Neural progenitor cell (in vitro differentiated cells): ENCODE results near the gene RRP8. TPM values are rescaled to one million over a fixed set of nuclear protein-coding genes. Genes with fewer than 3 reads are reported as not detected.

Source experiments
- DNase-seq: peaks from one replicate; pipeline ENCODE4 v3.0.0-alpha.2; 2016; ENCODE audit warnings: low spot score
- H2AFZ ChIP-seq: fragments of 200-600 bp; sonication (generic); replicated peaks from 2 replicates; pipeline ENCODE4 v1.6.1; 2016; ENCODE audit warnings: antibody characterized with exemption
- H3F3A ChIP-seq: fragments of 200-600 bp; sonication (generic); 2 replicates; pipeline ENCODE4 v1.6.1; 2016; ENCODE audit warnings: antibody characterized with exemption, low read depth
- H3K27ac ChIP-seq: fragments of 200-600 bp; sonication (generic); 2 replicates; pipeline ENCODE4 v1.5.1; 2016; ENCODE audit warnings: mild to moderate bottlenecking
- H3K27me3 ChIP-seq: fragments of 200-600 bp; sonication (generic); 2 replicates; pipeline ENCODE4 v1.6.1; 2016; ENCODE audit warnings: mild to moderate bottlenecking, moderate library complexity
- H3K36me3 ChIP-seq: fragments of 200-600 bp; sonication (generic); 2 replicates; pipeline ENCODE4 v1.5.1; 2016
- H3K4me1 ChIP-seq: fragments of 200-600 bp; sonication (generic); 2 replicates; pipeline ENCODE4 v1.6.1; 2016; ENCODE audit warnings: mixed run types
- H3K4me2 ChIP-seq: fragments of 200-600 bp; sonication (generic); 2 replicates; pipeline ENCODE4 v1.6.1; 2016
- H3K4me3 ChIP-seq: fragments of 200-600 bp; sonication (generic); 2 replicates; pipeline ENCODE4 v1.5.1; 2016
- H3K79me2 ChIP-seq: fragments of 200-600 bp; sonication (generic); 2 replicates; pipeline ENCODE4 v1.6.1; 2016; ENCODE audit warnings: low read depth
- H3K9ac ChIP-seq: fragments of 200-600 bp; sonication (generic); 2 replicates; pipeline ENCODE4 v1.6.1; 2016
- H3K9me3 ChIP-seq: fragments of 200-600 bp; sonication (generic); 2 replicates; pipeline ENCODE4 v1.5.1; 2016; ENCODE audit warnings: low read depth
- H4K20me1 ChIP-seq: fragments of 200-600 bp; sonication (generic); 2 replicates; pipeline ENCODE4 v1.6.1; 2016; ENCODE audit warnings: low read depth
- H3K27ac Mint-ChIP-seq: 3 replicates; pipeline ENCODE4 v1.8.0; 2021; ENCODE audit warnings: mixed read lengths
- H3K27me3 Mint-ChIP-seq: 2 replicates; pipeline ENCODE4 v1.8.0; 2022; ENCODE audit warnings: low read depth, mild to moderate bottlenecking, inconsistent platforms, moderate library complexity, mixed read lengths; ENCODE audit not compliant: insufficient read depth
- H3K36me3 Mint-ChIP-seq: 3 replicates; pipeline ENCODE4 v1.8.0; 2021; ENCODE audit warnings: mixed read lengths
- H3K4me1 Mint-ChIP-seq: 3 replicates; pipeline ENCODE4 v1.8.0; 2021; ENCODE audit warnings: mixed read lengths
- H3K4me3 Mint-ChIP-seq: 3 replicates; pipeline ENCODE4 v1.8.0; 2021; ENCODE audit warnings: mild to moderate bottlenecking, moderate library complexity, mixed read lengths
- H3K9me3 Mint-ChIP-seq: 3 replicates; pipeline ENCODE4 v1.8.0; 2020; ENCODE audit warnings: mixed read lengths
- EZH2 ChIP-seq: fragments of 200-600 bp; sonication (generic); IDR thresholded peaks from 2 replicates; pipeline ENCODE4 v1.6.1; 2017; ENCODE audit warnings: antibody characterized with exemption, mild to moderate bottlenecking, moderate library complexity
- EZH2phosphoT487 ChIP-seq: fragments of 200-600 bp; sonication (generic); IDR thresholded peaks from 2 replicates; pipeline ENCODE4 v1.6.1; 2017; ENCODE audit warnings: antibody characterized with exemption
- total RNA-seq: library from RNA; depleted of rRNA; stranded (reverse); fragments of >200 nt; gene quantifications from 2 replicates; pipeline ENCODE4 v1.2.3, GENCODE V29; 2015; ENCODE audit warnings: low replicate concordance
- TF ChIP-seq, protein P1 (sequence below): fragments of 200-600 bp; sonication (generic); IDR thresholded peaks from 2 replicates; pipeline ENCODE4 v1.5.1; 2017; ENCODE audit warnings: antibody characterized with exemption, mild to moderate bottlenecking

Gene RRP8
- total RNA-seq, 1 donor from 2014 or later = 16.0 TPM

DNA sequence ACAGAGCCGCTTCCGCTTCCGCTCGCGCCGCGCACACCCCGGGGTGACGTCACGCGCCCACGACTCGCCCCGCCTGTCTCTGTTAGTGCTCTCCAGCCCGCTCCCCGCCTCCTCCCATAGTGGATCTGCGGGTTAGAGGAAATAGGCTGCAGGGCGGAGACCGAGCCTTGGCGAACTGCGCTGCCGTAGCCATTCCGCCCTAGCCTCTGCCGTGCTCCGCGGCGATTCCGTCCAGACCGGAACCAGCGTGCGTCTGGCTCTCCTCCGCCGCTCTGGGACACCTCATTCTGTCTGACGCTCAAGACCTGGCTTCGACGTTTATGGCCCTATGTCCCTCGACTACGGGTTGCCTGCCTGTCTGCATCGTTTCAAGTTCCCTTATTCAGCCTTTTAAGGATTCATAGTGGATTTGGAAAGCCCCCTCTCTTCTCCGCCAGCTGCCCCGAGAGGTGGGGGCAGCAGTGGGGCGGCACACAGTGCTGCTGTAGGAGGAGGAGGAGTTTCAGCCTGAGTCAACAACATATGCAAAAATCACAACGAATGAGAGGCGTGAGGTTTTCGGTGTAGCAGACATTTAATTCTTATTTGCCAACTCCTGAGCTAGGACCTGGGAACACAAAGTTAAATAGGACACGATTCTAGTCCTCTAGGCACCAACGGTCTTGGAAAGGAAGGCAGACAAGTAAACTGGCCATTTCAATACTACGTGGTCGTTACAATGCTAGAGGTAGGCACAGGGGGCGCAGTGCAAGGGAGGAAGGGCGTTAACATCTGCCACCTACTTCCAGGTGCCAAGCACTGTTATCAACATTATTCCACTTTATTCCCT lies 9.0 kb upstream of the RRP8 start, which contains the start of gene TAF10:
Gene TAF10, minus strand, starts transcription at position 4 of the 829 bp plus-strand sequence. CDS start 27 bp downstream, outside the sequence.
- peak within 1 kb of the TSS; percentile 100 for H3K4me2 ChIP-seq
- H3K4me3 ChIP-seq = peak within 1 kb of the TSS; percentile 85
- peaks cover 16% of the 10 kb centered on the region for H3K4me1 Mint-ChIP-seq
- H3K27ac ChIP-seq = peak within 1 kb of the TSS; percentile 98
- peaks cover 2% of the 10 kb centered on the region for H3K36me3 ChIP-seq
- DNase-seq = peak; percentile 97
- no peaks in the 10 kb centered on the region for H3K9me3 ChIP-seq
- peaks cover 32% of the 10 kb centered on the region for H3K36me3 Mint-ChIP-seq
- peak within 1 kb of the TSS; percentile 88 for H3K4me3 Mint-ChIP-seq
- H3K9me3 Mint-ChIP-seq = no peaks in the 10 kb centered on the region
- peak within 1 kb of the TSS; percentile 23 for H2AFZ ChIP-seq
- H3K27me3 Mint-ChIP-seq = peaks cover 9% of the 10 kb centered on the region
- peaks cover 32% of the 10 kb centered on the region for H3F3A ChIP-seq
- peaks cover 28% of the 10 kb centered on the region for H3K79me2 ChIP-seq
- H3K9ac ChIP-seq = peak within 1 kb of the TSS; percentile 81
- no peaks in the 10 kb centered on the region for H3K27me3 ChIP-seq
- TF ChIP-seq, protein P1, sequence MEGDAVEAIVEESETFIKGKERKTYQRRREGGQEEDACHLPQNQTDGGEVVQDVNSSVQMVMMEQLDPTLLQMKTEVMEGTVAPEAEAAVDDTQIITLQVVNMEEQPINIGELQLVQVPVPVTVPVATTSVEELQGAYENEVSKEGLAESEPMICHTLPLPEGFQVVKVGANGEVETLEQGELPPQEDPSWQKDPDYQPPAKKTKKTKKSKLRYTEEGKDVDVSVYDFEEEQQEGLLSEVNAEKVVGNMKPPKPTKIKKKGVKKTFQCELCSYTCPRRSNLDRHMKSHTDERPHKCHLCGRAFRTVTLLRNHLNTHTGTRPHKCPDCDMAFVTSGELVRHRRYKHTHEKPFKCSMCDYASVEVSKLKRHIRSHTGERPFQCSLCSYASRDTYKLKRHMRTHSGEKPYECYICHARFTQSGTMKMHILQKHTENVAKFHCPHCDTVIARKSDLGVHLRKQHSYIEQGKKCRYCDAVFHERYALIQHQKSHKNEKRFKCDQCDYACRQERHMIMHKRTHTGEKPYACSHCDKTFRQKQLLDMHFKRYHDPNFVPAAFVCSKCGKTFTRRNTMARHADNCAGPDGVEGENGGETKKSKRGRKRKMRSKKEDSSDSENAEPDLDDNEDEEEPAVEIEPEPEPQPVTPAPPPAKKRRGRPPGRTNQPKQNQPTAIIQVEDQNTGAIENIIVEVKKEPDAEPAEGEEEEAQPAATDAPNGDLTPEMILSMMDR = peak; percentile 67
- TF ChIP-seq EZH2phosphoT487 (no peak), EZH2 (no peak)
- peak within 1 kb of the TSS; percentile 95 for H3K27ac Mint-ChIP-seq
- H3K4me1 ChIP-seq = peaks cover 7% of the 10 kb centered on the region
- peaks cover 7% of the 10 kb centered on the region for H4K20me1 ChIP-seq

GRCh38 chr11:6611963-6612212 lies 8.5 kb upstream of the RRP8 start:
- H3K79me2 ChIP-seq = peaks cover 30% of the 10 kb centered on the region
- H3K9me3 Mint-ChIP-seq = no peaks in the 10 kb centered on the region
- H3K4me2 ChIP-seq = peak overlapping the region; percentile 77
- TF ChIP-seq EZH2 (no peak), EZH2phosphoT487 (no peak)
- TF ChIP-seq, protein P1 = no peak
- no peak overlapping the region for H3K27ac Mint-ChIP-seq
- no peaks in the 10 kb centered on the region for H3K9me3 ChIP-seq
- peaks cover 20% of the 10 kb centered on the region for H3K4me1 Mint-ChIP-seq
- H3K4me1 ChIP-seq = peaks cover 11% of the 10 kb centered on the region
- no peak overlapping the region for H2AFZ ChIP-seq
- peaks cover 36% of the 10 kb centered on the region for H3F3A ChIP-seq
- H3K4me3 ChIP-seq = peak overlapping the region; percentile 85
- H3K9ac ChIP-seq = peak overlapping the region; percentile 70
- H3K27ac ChIP-seq = peak overlapping the region; percentile 3
- peaks cover 7% of the 10 kb centered on the region for H4K20me1 ChIP-seq
- H3K27me3 Mint-ChIP-seq = peaks cover 9% of the 10 kb centered on the region
- no peak for DNase-seq
- peaks cover 34% of the 10 kb centered on the region for H3K36me3 Mint-ChIP-seq
- peak overlapping the region; percentile 88 for H3K4me3 Mint-ChIP-seq
- peaks cover 4% of the 10 kb centered on the region for H3K36me3 ChIP-seq
- H3K27me3 ChIP-seq = no peaks in the 10 kb centered on the region

DNA sequence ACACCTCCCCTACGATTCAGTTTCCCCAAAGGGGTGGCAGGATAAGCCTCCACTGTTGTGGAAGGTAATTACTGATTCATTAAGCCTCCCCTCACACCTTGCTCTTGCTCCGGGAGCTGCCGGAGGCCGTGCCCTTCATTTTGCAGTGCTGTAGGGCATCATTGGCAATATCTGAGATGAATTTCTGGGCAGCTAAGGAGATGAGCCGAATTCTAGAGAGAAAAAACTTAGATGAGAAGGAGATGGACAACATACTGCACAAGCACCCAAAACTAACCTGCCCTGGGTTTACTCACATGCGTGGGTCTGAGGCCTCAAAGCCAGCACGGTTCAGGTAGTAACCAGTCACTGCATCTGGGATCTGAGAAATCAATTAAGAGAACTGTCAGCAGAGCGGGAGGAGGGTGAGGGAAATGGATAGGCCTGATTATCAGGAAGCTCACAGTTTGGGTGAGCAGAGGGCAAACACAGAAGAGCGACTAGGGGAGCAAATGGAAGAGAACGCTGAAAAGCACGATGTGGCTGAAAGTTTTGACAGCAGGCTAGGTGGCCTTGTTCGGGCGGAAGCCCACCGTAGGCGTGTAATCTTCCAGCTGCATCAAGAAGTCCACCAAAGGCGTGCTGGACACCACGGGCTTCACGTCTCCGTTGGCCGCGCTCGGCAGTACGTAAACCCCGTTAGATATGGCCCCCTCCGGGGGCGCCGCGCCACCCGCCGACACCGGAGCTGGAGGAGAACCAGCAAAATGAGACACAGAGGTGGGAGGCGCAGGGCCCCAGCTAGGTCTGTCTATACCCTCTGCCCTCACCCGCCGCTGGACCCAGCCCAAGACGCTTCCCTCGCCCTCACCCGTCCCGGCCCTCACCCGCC lies 7.9 kb upstream of the RRP8 start:
- H3K4me3 ChIP-seq = peak overlapping the region; percentile 85
- peaks cover 4% of the 10 kb centered on the region for H3K36me3 ChIP-seq
- Mint-ChIP-seq H3K27ac (peak overlapping the region; percentile 95), H3K27me3 (peaks cover 9% of the 10 kb centered on the region), H3K4me3 (peak overlapping the region; percentile 88), H3K4me1 (peaks cover 26% of the 10 kb centered on the region), H3K36me3 (peaks cover 34% of the 10 kb centered on the region), H3K9me3 (no peaks in the 10 kb centered on the region)
- H3K4me1 ChIP-seq = peaks cover 17% of the 10 kb centered on the region
- peaks cover 34% of the 10 kb centered on the region for H3K79me2 ChIP-seq
- peaks cover 40% of the 10 kb centered on the region for H3F3A ChIP-seq
- DNase-seq = peak; percentile 48
- no peaks in the 10 kb centered on the region for H3K9me3 ChIP-seq
- no peaks in the 10 kb centered on the region for H3K27me3 ChIP-seq
- peak overlapping the region; percentile 70 for H3K9ac ChIP-seq
- peaks cover 7% of the 10 kb centered on the region for H4K20me1 ChIP-seq
- peak overlapping the region; percentile 77 for H3K4me2 ChIP-seq
- no peak overlapping the region for H2AFZ ChIP-seq
- TF ChIP-seq EZH2 (no peak), EZH2phosphoT487 (no peak)
- TF ChIP-seq, protein P1 = no peak
- H3K27ac ChIP-seq = peak overlapping the region; percentile 3
